HT1080 (cell line): Measurements from ENCODE around the gene DBF4. TPM values are rescaled to one million over a fixed set of nuclear protein-coding genes. Genes with fewer than 3 reads are reported as not detected.
"Not testable (repeated sequence)": the region's sequence is repeated elsewhere in the genome, so short reads cannot be mapped to it uniquely, and the experiment has no call there.

ENCODE experiments used
- DNase-seq: peaks from one replicate; pipeline ENCODE4 v3.0.0-alpha.2; 2015; ENCODE audit warnings: low read depth
- total RNA-seq: library from RNA; depleted of rRNA; stranded (reverse); fragments of >200 nt; shearing (Covaris generic); gene quantifications from 2 replicates; pipeline ENCODE4 v1.2.3, GENCODE V29; 2014

The DBF4 gene
- total RNA-seq, 1 experiment from 2014 or later: 80.1 TPM

DNA sequence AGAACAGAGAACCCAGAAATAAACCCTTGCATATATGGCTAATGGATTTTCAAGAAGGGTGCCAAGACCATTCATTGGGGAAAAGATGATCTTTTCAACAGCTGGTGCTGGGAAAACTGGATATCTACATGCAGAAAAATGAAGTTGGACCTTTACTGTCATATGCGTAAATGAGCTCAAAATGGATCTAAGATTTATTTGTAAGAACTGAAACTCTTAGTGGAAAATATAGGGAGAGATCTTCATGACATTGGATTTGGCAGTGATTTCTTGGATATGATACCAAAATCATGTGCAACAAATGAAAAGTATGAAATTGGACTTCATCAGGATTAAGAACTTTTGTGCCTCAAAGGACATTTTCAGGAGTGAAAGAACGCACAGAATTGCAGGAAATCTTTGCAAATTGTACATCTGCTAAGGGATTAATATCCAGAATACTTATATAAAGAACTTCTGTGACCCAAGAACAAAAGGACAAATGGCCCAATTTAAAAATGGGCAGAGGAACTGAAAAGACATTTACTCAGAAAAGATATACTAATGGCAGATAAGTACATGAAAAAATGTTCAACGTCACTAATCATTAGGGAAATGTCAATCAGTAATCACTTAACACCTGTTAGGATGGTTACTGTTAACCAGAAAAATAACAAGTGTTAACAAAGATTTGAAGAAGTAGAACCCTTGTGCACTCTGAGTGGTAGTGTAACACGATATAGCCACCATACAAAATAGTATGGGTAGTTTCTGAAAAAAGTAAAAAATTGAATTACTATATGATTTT, 6.1 kb downstream of the DBF4 start:
- DNase-seq: no peak

DNA sequence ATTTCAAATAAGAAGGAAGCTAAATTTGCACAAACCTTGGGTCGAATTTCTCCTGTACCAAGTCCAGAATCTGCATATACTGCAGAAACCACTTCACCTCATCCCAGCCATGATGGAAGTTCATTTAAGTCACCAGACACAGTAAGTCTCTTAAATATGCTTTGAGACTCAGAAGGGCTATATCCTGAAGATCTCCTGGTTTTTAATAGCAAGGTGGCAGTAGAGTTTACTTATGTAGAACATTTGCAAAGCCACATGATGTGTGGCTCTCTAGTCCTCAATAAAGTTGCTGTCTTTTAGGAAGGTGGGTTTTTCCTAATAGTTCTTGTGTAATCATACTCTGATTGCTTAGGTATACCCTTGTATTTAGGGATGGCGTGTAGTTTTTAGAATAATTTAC, 8.7 kb downstream of the DBF4 start:
- DNase-seq: no peak

DNA sequence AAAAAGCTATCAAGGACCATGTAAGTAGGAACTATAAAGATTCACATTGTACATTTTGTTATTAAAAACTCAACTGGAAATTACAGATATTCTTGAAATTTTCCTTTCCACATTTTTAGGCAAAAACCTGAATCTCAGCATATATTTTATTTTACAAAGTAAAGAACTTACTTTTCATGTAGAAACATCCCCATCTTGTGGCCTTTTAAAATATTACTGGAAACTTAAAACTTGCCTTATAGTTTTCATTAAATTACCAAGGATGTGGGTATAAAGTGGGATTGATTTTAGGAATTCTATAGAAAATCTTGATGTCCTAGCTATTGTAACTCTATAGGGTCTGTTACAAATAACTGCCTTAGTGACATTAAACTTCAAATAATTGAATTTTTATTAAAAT, 10.6 kb downstream of the DBF4 start:
- DNase-seq: peak; percentile 20

DNA sequence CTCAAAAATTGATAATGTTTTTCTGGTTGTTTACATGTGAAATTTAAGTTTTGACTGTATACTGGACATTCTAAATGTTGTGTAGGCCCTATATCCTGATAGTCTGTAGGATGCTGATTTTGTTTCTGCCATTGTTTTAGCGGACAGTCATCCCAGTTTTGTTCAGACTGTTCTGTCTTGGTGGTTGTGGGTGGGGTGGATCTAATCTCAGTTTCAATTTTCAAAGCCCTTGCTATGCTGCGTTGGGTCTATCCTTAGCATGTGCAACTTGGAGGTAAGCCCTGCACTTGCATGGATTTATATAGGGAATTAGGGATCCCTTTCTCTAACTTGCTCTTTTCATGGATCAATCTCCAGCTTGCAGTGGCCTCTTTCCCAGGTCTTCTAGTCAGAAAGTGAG, 19.1 kb downstream of the DBF4 start:
- DNase-seq: no peak

DNA sequence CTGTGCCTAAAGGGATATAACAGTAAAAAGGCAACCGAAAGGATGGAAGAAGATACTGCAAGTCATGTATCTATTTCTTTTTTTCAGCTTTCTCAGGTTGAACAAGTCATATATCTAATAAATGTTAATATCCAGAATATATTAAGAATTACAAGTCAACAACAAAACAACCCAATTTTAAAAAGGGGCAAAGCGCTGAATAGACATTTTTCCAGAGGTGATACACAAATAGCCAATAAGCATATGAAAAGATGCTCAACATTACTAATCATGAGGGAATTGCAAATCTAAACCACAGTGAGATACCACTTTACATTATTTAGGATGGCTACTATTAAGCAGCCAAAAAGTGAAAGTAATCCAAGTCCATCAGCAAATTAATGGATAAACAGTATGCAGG, 23.0 kb downstream of the DBF4 start:
- DNase-seq: no peak

DNA sequence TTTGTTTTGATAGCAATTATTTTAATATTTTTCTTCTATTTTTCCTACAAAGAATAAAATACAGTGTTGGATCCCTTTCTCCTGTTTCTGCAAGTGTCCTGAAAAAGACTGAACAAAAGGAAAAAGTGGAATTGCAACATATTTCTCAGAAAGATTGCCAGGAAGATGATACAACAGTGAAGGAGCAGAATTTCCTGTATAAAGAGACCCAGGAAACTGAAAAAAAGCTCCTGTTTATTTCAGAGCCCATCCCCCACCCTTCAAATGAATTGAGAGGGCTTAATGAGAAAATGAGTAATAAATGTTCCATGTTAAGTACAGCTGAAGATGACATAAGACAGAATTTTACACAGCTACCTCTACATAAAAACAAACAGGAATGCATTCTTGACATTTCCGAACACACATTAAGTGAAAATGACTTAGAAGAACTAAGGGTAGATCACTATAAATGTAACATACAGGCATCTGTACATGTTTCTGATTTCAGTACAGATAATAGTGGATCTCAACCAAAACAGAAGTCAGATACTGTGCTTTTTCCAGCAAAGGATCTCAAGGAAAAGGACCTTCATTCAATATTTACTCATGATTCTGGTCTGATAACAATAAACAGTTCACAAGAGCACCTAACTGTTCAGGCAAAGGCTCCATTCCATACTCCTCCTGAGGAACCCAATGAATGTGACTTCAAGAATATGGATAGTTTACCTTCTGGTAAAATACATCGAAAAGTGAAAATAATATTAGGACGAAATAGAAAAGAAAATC, 31.0 kb downstream of the DBF4 start:
- DNase-seq: not testable (repeated sequence)

DNA sequence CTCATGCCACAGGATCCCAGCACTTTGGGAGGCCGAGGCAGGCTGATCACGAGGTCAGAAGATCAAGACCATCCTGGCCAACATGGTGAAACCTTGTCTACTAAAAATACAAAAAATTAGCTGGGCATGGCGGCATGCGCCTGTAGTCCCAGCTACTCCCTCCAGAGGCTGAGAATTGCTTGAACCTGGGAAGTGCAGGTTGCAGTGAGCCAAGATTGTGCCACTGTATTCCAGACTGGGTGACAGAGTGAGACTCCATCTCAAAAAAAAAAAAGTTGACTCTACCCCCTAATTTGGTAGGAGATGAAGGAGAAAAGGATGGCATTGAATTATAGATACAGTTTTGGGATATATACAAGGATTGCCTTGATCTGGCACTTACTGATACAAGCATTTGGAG, 32.5 kb downstream of the DBF4 start:
- DNase-seq: not testable (repeated sequence)

DNA sequence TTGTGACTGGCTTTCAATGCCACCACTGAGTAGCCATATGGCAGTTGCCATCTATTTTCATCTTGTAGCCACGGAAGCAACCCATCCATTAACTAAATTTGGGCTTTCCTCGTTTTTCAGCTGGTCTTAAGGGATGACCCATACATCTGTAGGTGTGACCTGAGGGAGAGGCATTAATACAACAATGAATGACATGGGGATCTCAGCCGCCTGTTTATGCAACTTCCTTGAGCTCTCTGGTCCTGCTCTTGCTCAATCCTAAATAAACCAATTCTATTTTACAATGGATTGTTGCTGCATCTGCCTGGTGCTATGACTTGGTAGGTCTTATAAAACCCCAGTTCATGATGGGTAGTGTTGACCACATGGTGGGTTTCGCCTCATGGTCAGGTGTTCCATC, 35.8 kb downstream of the DBF4 start:
- no peak for DNase-seq

DNA sequence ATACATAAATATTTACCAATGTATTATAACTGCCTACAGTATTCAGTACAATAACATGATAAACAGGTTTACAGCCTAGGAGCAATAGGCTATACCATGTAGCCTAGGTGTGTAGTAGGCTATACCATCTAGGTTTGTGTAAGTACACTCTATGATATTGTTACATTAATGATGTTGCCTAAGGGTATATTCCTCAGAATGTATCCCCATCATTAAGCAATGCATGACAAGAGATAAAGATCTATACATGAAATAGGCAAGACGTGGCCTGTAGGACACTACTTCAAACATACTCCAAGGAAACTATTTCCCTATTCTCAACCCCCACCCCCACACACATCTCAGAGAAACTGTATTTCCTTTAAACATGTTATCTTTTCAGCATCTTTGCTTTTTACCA, 42.4 kb downstream of the DBF4 start:
- DNase-seq: no peak

DNA sequence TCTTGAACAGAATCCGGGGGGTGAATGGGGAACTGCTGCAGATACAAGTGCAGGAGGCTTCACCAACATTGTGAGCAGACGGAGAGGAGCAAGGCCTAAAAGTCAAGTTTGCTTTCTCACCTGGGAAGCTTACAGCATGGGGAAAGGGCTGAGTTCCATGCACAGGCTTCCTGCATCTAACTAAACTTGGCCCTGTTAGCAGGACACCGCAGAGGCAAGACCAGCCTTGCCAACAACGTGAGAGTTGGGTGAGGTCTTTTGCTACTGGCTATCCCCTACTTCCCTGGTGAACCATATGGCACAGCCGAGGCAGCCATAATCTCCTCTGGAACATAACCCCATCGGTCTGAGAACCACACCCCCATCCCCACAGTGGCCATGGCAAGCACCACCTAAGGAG, 43.6 kb downstream of the DBF4 start:
- DNase-seq: no peak

DNA sequence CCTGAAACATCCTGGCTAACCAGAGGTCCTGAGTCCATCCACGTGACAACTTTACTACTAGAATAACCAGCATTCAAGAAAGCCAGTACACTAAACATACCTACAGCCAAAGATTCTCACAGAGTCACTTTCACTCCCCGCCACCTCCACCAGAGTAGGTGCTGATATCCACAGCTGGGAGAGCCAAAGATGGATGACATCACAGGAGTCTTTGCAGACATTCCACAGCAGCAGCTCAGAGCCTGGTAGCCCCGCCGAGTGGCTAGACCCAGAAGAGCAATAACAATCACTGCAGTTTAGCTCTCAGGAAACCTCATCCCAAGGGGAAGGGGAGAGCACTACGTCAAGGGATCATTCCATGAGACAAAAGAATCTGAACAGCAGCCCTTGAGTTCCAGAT, 44.3 kb downstream of the DBF4 start:
- DNase-seq: no peak

DNA sequence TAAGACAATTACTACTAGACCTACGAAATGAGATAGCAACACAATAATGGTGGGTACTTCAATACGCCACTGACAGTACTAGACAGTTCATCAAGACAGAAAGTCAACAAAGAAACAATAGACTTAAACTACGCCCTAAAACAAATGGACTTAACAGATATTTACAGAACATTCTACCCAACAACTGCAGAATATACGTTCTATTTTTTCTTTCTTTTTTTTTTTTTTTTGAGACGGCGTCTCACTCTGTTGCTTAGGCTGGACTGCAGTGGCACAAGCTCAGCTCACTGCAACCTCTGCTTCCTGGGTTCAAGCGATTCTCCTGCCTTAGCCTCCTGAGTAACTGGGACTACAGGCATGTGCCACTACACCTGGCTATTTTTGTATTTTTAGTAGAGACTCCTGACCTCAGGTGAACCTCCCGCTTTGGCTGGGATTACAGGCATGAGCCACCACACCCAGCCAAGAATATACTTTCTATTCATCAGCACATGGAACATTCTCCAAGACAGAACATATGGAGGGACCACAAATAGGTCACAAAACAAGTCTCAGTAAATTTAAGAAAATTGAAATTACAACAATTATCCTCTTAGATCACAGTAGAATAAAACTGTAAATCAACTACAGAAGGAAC, 46.6 kb downstream of the DBF4 start:
- DNase-seq: not testable (repeated sequence)

DNA sequence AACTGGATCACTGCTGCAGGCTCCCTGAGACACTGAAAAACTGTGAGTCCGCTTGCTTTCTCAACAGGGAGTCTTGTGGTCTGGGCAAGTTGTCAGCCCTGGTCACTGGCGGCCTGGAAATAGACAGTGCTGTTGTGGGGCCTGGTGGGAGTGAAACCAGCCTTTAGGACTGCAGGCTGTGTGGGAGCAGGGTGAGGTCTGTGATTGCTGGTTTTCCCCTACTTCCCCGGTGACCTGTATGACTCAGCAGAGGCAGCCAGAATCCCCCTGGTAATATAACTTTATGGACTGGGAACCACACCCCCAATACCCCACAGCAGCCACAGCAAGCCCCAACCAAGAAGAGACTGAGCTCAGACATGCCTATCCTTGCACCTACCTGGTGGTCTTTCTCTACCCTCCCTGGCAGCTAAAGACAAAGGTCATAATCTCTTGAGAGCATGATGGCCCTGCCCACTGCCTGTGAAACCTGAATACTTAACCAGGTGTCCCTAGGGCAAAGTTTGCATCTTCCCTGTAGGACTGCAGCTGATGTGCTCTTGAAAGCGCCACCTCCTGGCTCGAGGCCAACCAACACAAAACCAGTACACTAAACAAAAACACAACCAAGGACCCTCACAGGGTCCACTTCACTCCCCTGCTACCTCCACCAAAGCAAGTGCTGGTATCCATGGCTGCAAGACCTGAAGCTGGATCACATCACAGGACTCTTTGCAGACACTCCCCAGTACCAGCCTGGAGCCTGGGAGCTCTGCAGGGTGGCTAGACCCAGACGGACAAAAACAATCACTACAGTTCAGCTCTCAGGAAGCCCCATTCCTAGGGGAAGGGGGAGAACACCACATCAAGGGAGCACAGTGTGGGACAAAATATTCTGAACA, 50.5 kb downstream of the DBF4 start:
- peak; percentile 63 for DNase-seq

DNA sequence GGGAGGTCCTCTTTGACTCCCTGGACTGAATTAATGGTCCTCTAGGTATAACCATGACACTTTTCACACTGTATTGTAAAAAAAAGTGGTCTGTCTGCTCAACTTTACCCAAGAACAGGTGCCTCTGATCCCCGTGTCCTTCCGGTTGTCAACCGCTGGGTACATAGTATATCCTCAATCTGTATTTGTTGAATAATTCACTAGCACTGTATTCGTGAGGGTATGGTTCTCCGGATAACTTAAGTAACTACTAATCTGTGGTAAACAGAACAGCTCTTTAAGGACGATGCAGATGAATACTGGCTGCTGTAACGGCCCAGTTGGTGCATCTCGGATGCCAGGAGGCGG, 57.3 kb downstream of the DBF4 start:
- no peak for DNase-seq

DNA sequence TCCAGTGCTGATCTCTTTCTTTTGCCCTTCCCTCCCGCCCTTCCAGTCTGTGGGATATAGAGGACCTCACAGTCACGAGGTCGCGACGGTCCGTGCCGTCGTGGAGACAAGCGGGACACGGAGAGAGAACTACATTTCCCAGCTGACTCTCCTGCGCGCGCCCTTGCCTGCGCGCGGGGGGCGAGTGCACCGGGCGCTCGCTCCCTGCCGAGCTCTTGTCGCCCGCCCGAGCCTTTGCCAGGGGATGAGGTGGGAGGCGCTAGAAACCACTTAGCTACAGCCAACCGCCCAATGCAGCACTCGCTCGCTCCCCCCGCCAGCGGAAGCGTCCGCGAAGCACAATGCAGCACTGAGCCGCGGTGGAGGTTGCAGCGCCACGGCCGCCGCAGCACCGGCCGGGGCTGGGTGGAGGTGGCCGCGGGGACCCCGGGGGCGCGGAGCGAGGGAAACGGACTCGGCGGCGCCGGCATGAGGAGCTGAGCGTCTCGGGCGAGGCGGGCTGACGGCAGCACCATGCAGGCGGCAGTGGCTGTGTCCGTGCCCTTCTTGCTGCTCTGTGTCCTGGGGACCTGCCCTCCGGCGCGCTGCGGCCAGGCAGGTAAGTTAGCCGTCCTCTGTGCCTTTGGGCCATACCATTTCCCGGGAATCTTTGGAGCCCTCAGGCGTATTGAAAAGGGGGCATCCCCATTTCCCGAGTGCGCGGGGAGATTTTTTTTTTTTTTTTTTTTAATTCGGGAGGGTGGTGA, 57.8 kb downstream of the DBF4 start, which contains the start of gene ADAM22:
ADAM22 (plus strand) TSS at position 299 of the 746 bp plus-strand sequence; CDS start at position 514, 215 bp downstream.
- peak; percentile 95 for DNase-seq

DNA sequence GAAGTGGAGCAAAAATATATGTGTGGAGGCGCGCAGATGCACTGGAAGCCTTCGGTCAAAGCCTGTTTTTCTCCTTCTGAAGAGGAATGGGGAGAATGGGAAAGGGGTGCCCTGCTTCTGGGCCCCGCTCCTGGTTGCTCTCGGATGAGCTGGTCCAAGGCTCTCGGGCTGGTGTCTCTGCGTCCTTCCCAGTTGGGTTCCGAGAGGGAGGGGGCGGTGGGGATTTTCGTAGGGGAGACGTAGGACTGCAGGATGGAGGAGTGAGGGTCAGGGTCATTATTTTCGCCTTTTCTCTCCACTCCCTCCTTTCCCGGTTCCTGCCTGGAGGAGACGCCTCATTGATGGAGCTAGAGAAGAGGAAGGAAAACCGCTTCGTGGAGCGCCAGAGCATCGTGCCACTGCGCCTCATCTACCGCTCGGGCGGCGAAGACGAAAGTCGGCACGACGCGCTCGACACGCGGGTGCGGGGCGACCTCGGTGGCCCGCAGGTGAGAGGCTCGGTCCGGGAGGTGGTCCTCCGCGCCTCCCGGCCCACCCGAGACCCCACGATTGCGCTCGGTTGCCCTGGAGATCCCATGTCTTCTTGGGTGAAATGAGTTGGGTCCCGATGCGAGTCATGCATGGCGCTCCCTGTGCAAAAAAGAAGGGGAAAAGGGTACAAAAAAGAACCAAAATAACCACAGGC, 58.5 kb downstream of the DBF4 start:
- DNase-seq: peak; percentile 26

DNA sequence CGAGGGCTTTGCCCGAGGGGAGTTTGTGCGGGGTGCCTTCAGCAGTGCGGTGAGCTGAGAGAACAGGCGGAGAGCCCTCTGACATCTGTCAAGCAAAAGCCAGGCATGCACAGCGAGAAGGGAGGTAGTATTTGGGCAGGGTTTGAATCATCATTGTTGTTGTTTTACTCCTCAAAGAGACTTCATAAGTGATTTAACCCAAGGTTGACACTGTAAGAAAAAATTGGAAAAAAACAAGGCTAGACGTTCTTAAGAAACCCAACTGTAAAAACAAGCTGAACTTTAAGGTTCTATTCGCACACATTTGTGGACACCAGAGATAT, 59.1 kb downstream of the DBF4 start:
- no peak for DNase-seq

DNA sequence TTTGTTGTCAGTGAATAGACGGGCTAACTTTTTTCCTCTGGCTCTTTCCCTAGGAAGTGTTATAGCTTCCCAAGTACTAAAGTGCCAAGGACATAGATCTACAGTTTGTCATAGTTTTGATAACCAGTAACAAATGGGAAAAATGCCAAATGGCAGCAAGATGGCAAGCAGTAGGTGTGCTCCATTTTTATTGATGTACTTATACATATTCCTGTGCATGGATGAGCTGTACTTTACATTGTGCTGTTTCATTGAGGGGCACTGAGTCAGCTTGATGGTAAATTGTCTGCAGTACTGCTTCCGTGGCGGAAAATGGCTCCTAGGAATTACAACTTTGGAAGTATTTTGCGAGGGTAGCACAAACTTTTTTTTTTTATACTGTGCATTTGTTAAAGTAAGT, 64.8 kb downstream of the DBF4 start:
- no peak for DNase-seq

DNA sequence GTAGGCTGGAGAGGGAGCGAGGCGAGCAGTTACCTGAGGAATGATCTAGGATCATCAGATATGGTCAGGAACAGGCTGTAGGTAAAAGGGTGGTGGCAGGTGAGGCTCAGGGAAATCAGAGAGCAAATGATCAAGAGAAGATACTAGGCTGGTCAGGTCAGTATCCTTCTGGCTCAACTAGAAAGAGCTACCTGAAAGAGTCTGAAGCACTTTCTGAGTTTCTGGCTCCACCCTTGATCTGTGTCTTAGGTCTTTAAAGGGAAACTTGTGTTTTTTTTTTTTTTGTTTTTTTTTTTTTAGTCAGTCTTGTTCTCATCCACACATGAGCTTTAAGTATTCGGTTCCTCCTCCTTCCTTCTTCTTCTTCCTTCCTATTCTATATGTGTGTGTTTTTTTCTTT, 68.3 kb downstream of the DBF4 start:
- DNase-seq: no peak

DNA sequence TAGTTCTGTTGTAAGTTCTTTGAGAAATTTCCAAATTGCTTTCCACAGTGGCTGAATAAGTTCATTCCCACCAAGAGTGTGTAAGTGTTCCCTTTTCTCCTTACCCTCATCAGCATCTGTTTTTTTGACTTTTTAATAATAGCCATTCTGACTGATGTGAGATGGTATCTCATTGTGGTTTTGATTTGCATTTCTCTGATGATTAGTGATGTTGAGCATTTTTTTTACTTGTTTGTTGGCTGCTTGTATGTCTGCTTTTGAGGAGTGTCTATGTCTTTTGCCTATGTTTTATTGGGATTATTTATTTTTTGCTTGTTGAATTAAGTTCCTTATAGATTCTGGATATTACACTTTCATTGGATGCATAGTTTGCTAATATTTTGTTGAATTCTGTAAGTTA, 69.6 kb downstream of the DBF4 start:
- DNase-seq: not testable (repeated sequence)
